Choroid plexus epithelial cell (primary cell): ENCODE data around the gene TNNI2.

Experiments
- DNase-seq: peaks from one replicate; pipeline ENCODE4 v3.0.0-alpha.2; 2010; ENCODE audit warnings: low read depth
- H3K4me3 ChIP-seq: 2 replicates; pipeline ENCODE4 v1.5.1; 2011; ENCODE audit warnings: low read depth, mild to moderate bottlenecking, control low read depth, low read length, moderate library complexity
- TF ChIP-seq, protein P1 (sequence below): conservative IDR thresholded peaks from 2 replicates; pipeline ENCODE4 v1.5.1; 2011; ENCODE audit warnings: low read depth, mild to moderate bottlenecking, control low read depth, inconsistent platforms, low read length, moderate library complexity

TNNI2 gene

DNA sequence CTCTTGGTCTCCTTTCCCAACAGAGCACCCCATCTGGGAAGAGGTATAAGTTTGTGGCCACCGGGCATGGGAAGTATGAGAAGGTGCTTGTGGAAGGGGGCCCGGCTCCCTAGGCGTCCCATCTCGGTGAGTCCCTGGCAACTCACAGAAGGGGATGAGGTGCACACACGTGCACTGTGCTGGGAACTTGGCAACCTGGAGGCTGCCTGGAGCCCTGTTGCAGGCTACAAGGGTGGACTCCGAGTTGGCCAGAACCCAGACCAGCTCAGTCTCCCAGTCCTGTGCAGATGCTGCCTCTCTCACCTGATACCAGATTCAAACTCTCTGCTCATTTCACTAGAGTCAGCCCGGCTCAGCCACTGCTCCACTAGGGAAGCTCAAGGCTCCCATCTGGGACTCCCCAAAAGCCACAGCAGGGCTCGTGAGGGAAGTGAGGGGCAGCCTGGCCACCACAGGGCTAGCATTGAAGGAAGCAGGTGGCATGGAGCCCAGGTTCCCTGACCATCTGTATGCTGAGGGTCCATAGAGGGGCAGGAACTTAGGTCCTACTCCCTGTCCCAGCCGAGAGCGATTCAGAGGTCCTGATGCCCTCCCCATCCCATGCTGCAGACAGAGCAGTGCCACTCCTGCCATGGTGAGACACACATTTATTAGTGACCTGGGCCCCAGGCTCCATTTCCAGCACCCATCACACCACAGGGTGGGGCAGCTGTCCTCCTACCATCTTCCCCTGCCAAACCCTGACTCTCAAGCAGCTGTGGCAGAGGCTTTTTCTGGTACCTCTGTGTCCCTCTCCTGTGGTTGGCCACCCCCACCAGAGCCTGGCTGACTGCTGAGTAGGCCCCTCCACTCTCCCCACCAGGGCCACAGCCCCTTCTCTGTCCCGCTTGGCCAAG lies 48.9 kb downstream of the TNNI2 start:
- TF ChIP-seq, protein P1, sequence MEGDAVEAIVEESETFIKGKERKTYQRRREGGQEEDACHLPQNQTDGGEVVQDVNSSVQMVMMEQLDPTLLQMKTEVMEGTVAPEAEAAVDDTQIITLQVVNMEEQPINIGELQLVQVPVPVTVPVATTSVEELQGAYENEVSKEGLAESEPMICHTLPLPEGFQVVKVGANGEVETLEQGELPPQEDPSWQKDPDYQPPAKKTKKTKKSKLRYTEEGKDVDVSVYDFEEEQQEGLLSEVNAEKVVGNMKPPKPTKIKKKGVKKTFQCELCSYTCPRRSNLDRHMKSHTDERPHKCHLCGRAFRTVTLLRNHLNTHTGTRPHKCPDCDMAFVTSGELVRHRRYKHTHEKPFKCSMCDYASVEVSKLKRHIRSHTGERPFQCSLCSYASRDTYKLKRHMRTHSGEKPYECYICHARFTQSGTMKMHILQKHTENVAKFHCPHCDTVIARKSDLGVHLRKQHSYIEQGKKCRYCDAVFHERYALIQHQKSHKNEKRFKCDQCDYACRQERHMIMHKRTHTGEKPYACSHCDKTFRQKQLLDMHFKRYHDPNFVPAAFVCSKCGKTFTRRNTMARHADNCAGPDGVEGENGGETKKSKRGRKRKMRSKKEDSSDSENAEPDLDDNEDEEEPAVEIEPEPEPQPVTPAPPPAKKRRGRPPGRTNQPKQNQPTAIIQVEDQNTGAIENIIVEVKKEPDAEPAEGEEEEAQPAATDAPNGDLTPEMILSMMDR = no peak
- H3K4me3 ChIP-seq = no peak overlapping the region
- DNase-seq = no peak

GRCh38 chr11:1888347-1888753 lies 49.6 kb downstream of the TNNI2 start:
- TF ChIP-seq, protein P1 = no peak
- H3K4me3 ChIP-seq = no peak overlapping the region
- no peak for DNase-seq

DNA sequence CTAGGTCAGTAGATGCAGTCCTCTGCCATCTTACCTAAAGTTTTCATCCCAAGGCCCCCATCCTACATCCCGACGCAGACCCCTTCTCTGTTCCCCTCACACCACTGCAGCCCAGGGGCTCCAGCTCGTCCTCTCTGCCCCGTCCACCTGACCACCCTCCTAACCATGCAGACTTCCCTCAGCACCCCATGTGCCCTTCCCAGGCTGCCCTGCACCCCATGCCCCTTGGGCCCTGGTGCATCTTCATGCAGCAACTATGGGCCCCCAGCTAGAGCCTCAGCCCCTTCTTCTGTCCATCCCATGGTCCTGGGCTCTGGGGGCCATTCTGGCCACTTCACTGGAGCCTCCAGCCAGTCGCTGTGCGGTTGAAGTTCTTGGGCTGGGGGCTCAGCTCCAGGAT lies 50.0 kb downstream of the TNNI2 start:
- no peak for DNase-seq
- TF ChIP-seq, protein P1 = no peak
- H3K4me3 ChIP-seq = no peak overlapping the region

DNA sequence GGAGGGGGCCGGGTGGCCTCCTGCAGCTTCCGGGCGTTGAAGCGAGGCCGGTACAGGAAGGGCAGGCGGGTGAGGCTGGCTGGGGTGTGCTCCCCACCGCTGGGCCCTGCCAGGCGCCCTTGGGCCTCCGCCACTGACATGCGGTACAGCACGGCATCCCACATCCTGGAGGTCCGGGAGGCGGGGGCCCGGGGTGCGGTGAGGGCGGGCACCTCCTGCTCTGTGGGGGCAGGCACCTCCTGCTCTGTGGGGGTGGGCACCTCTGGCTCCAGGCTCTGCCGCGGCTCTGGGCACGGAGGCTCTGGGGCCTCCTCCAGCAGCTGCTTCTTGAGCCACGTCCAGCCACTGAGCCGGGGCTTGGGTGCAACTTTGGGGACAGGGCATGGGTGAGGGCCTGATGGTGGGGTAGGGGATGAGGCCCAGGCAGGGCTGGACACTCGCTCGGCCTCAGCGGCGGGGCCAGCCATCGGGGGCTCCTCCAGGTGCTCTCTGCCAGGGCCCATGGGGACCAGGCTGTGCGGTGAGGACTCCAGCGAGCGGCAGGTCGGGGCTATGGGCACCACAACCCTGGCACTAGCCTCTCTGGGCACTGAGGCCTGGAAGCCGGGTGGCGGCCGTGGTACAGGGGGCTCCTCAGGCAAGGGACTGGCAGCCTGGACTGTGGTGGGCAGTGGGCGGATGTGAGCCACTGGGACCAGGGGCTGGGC lies 50.6 kb downstream of the TNNI2 start:
- no peak for DNase-seq
- H3K4me3 ChIP-seq = no peak overlapping the region
- TF ChIP-seq, protein P1 = no peak

DNA sequence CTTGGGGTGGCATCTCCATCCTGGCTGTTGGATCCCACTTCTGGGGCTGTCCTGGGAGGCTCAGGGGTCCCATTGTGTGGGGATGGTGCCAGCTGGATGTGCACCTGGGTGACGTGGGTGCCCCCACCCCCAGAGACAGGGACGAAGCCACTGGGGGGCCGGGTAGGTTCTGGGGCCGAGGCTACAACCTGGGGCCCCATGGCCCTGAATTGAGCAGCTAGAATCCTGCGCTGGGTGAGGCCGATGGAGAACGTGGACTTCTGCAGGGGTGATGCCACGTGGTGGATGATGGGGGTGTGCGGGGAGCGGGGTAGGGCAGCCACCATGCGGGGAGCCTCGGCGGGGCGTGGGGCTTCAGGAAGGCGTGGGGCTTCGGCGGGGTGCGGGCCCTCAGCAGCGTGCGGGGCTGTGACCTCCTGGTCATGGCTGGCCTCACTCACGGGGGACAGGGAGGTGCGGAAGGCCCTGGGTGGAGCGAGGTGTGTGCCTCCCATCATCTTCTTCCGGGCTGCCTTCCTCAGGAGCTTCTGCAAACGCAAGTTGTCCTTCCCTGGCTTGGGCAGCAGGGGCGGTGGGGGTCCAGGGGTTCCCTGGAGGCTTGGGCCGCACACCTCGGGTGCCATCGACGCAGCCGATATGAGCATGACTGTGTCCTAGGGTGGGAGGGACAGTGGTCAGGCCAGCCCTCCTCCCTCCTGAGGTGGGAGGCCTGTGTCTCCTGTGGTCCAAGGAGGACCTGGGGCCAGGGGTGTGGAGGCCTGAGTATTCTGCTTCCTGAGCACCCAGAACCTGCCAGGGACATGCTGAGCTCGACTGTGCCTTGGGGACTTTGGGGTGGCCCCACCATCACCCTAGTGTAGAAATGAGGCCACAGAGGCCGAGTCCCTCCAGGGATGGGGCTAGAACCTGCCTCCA lies 51.4 kb downstream of the TNNI2 start:
- no peak overlapping the region for H3K4me3 ChIP-seq
- DNase-seq = no peak
- TF ChIP-seq, protein P1 = no peak
